ENCODE measurements around the gene CYFIP2.

DNA sequence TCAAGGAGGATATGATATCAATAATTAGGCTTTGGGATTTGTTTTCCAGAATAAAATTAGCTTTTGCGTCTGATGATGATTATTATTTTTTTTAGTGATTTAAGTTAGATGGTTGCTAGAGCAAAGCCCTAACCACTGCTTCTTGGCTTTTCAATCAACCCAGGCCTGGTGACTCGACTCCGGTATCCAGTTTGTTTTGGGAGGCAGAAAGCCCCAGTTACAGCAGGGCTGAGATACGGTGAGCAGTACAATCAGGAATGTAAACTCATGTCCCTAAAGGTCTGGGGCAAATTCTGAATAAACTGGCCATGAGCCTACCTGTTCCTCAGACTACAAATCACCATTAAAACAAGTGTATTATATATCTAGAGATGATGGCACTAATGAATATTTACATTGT lies 24.4 kb upstream of the CYFIP2 start:
- TF ChIP-seq POLR2A (IDR thresholded peaks at IDR 0.05) = no peak
- TF ChIP-seq CTCF (IDR thresholded peaks at IDR 0.05) = no peak
